Breast epithelium (tissue), 4 donors: ENCODE measurements around the gene DYNLL2. TPM values are rescaled to one million over a fixed set of nuclear protein-coding genes. Genes with fewer than 3 reads are reported as not detected.
A peak's percentile ranks its signal among the peaks of the same experiment; 100 is the strongest.

Experiments used
- DNase-seq, 2 donors: peaks; one replicate each; pipeline ENCODE4 v3.0.0-alpha.2; 2019; ENCODE audit warnings: low spot score in 2 of 2
- H3K27ac ChIP-seq, 2 donors: fragments of 200-600 bp; sonication (generic) in 1 of 2; one replicate each; pipeline ENCODE4 v1.5.1; 2016 to 2019; ENCODE audit warnings: mild to moderate bottlenecking in 1 of 2
- H3K27me3 ChIP-seq, 2 donors: fragments of 200-600 bp; sonication (generic) in 1 of 2; one replicate each; pipeline versions ENCODE4 v1.5.1 to v1.6.0; 2017 to 2019; ENCODE audit warnings: control low read depth in 1 of 2, mild to moderate bottlenecking in 1 of 2
- H3K36me3 ChIP-seq: fragments of 200-600 bp; one replicate; pipeline ENCODE4 v1.5.1; 2019
- H3K4me1 ChIP-seq, 2 donors: fragments of 200-600 bp; sonication (generic); one replicate each; pipeline ENCODE4 v1.5.1; 2016 to 2019; ENCODE audit warnings: control low read depth in 1 of 2
- H3K4me3 ChIP-seq, 3 donors: fragments of 200-600 bp; sonication (generic); 1 replicate in 2 of 3; 2 replicates in 1 of 3; pipeline ENCODE4 v1.5.1; 2016 to 2019; ENCODE audit warnings: mild to moderate bottlenecking in 3 of 3, moderate library complexity in 2 of 3
- H3K9me3 ChIP-seq, 2 donors: fragments of 200-600 bp; sonication (generic) in 1 of 2; one replicate each; pipeline ENCODE4 v1.5.1; 2016 to 2019; ENCODE audit warnings: control low read depth in 1 of 2
- CTCF ChIP-seq, 3 donors: fragments of 450-650 bp; IDR thresholded peaks; one replicate each; pipeline ENCODE4 v1.5.1; 2016 to 2017; ENCODE audit warnings: antibody characterized with exemption in 3 of 3, mild to moderate bottlenecking in 3 of 3, moderate library complexity in 3 of 3
- POLR2A ChIP-seq: fragments of 450-650 bp; IDR thresholded peaks from one replicate; pipeline ENCODE4 v1.6.1; 2016; ENCODE audit warnings: antibody characterized with exemption, mild to moderate bottlenecking, moderate library complexity
- POLR2AphosphoS5 ChIP-seq, 3 donors: sonication (generic); formaldehyde crosslinking; IDR thresholded peaks; one replicate each; pipeline ENCODE4 v1.6.1; 2017; ENCODE audit warnings: antibody characterized with exemption in 3 of 3
- intact Hi-C: fragments of 100-400 bp; cut with DNase I; formaldehyde crosslinking; loops from one replicate; pipeline ENCODE4 v1.15.1; 2023; ENCODE audit warnings: low total_unique reads
- total RNA-seq, 3 donors: library from RNA; depleted of rRNA; stranded (reverse); fragments of >200 nt; gene quantifications; one replicate each; pipeline ENCODE4 v1.1.0, GENCODE V29; 2016

The DYNLL2 gene
- total RNA-seq, 3 donors from 2014 or later: 18.4 to 20.3 (median 19.7) TPM

- Histone ChIP-seq H3K9me3 (no peaks in the 10 kb centered on the region), H3K27ac (no peak overlapping the region), H3K27me3 (no peaks in the 10 kb centered on the region), H3K4me1 (no peaks in the 10 kb centered on the region), H3K36me3 (no peaks in the 10 kb centered on the region), H3K4me3 (no peak overlapping the region)
- DNase-seq: no peak
- TF ChIP-seq POLR2A (no peak), CTCF (IDR thresholded peaks at IDR 0.05) (no peak), POLR2AphosphoS5 (IDR thresholded peaks at IDR 0.05) (no peak)
- intact Hi-C loops: loop anchor here (5.0 kb wide), 1 partner anchor 982 kb away; no protein-coding TSS in a partner anchor
Observed at GRCh38 chr17:58109197-58109596, 26.0 kb downstream of the DYNLL2 start.

- no peak for DNase-seq
- no peaks in the 10 kb centered on the region for H3K27me3 ChIP-seq
- no peaks in the 10 kb centered on the region for H3K4me1 ChIP-seq
- H3K27ac ChIP-seq: no peak overlapping the region
- intact Hi-C loops: loop anchor here (10.0 kb wide), 2 partner anchors 115 to 275 kb away; no protein-coding TSS in a partner anchor
- H3K4me3 ChIP-seq: no peak overlapping the region
- TF ChIP-seq POLR2A (no peak), POLR2AphosphoS5 (IDR thresholded peaks at IDR 0.05) (no peak), CTCF (IDR thresholded peaks at IDR 0.05) (no peak)
- no peaks in the 10 kb centered on the region for H3K9me3 ChIP-seq
- no peaks in the 10 kb centered on the region for H3K36me3 ChIP-seq
Observed at GRCh38 chr17:58110012-58110411, 26.8 kb downstream of the DYNLL2 start.

- intact Hi-C loops: loop anchor here (10.0 kb wide), 2 partner anchors 117 to 277 kb away; no protein-coding TSS in a partner anchor
- no peak for TF ChIP-seq CTCF (IDR thresholded peaks at IDR 0.05)
- no peak for TF ChIP-seq POLR2AphosphoS5 (IDR thresholded peaks at IDR 0.05)
- no peak for TF ChIP-seq POLR2A
- Histone ChIP-seq H3K4me1 (no peaks in the 10 kb centered on the region), H3K27ac (no peak overlapping the region), H3K27me3 (no peaks in the 10 kb centered on the region), H3K9me3 (no peaks in the 10 kb centered on the region), H3K36me3 (no peaks in the 10 kb centered on the region), H3K4me3 (no peak overlapping the region)
- no peak for DNase-seq
Observed at GRCh38 chr17:58111676-58112075, 28.5 kb downstream of the DYNLL2 start.

GRCh38 chr17:58112970-58113631 is 29.9 kb downstream of the DYNLL2 start:
- Histone ChIP-seq H3K4me3 (no peak overlapping the region), H3K27ac (no peak overlapping the region), H3K36me3 (no peaks in the 10 kb centered on the region), H3K9me3 (no peaks in the 10 kb centered on the region), H3K4me1 (no peaks in the 10 kb centered on the region), H3K27me3 (no peaks in the 10 kb centered on the region)
- peak; percentile 58 to 95 (median 93) for TF ChIP-seq CTCF (IDR thresholded peaks at IDR 0.05)
- no peak for TF ChIP-seq POLR2A
- peak in 1 of 3 donors; percentile 22 for TF ChIP-seq POLR2AphosphoS5 (IDR thresholded peaks at IDR 0.05)
- DNase-seq: peak; percentile 67 to 70
- intact Hi-C loops: loop anchor here (10.0 kb wide), 2 partner anchors 118 to 278 kb away; no protein-coding TSS in a partner anchor

GRCh38 chr17:58113947-58114346 is 30.7 kb downstream of the DYNLL2 start:
- Histone ChIP-seq H3K27ac (no peak overlapping the region), H3K36me3 (no peaks in the 10 kb centered on the region), H3K4me1 (no peaks in the 10 kb centered on the region), H3K27me3 (no peaks in the 10 kb centered on the region), H3K4me3 (no peak overlapping the region), H3K9me3 (no peaks in the 10 kb centered on the region)
- intact Hi-C loops: loop anchor here (10.0 kb wide), 2 partner anchors 119 to 279 kb away; no protein-coding TSS in a partner anchor
- DNase-seq: no peak
- TF ChIP-seq CTCF (IDR thresholded peaks at IDR 0.05) (no peak), POLR2A (no peak), POLR2AphosphoS5 (IDR thresholded peaks at IDR 0.05) (no peak)
